Heart left ventricle (tissue), 13 donors: Measurements from ENCODE around the gene VPS35L.

ENCODE experiments used
- POLR2A ChIP-seq, 2 donors: fragments of 450-650 bp; IDR thresholded peaks; one replicate each; pipeline ENCODE4 v1.6.1; 2017; ENCODE audit warnings: antibody characterized with exemption in 2 of 2, mild to moderate bottlenecking in 2 of 2, moderate library complexity in 2 of 2
- TF ChIP-seq, protein P1 (sequence below), 12 donors: fragments of 200-600 bp; sonication (generic) in 4 of 12; IDR thresholded peaks; one replicate each; pipeline versions ENCODE4 v1.5.0 to v1.8.0; 2018 to 2022; ENCODE audit warnings: antibody characterized with exemption in 12 of 12, mild to moderate bottlenecking in 5 of 12
- donor health status: ischemic (EF 13 %, LVEDD 7.1; RV severe dilation, severe dysfunction).
- donor health status: DM: no; HTN: yes; CAD: no.
- donor health status: DM: no; HTN: no; CAD: no.
- donor health status: ischemic (EF 25% LVEDD 6.9; RV normal size, moderate dysfunction).
- donor health status: ischemic (EF 25% LVEDD 5.7; RV mildly dilated, moderate dysfunction).
- donor health status: ischemic (EF 35%, LVEDD 5.7; RV mildly dilated, moderate dysfunction).
- donor health status: nonischemic (EF 11% LVEDD 7.7; RV severe dilation, severe dysfunction).
- donor health status: DM: yes; HTN: yes; CAD: no.
- donor health status: PGD.
- donor health status: ischemic (EF 29% LVEDD 5.4; RV normal size, mild dysfunction).
- donor health status: nonischemic (EF 23%, LVEDD 6.1; RV moderate dilation, normal function).

DNA sequence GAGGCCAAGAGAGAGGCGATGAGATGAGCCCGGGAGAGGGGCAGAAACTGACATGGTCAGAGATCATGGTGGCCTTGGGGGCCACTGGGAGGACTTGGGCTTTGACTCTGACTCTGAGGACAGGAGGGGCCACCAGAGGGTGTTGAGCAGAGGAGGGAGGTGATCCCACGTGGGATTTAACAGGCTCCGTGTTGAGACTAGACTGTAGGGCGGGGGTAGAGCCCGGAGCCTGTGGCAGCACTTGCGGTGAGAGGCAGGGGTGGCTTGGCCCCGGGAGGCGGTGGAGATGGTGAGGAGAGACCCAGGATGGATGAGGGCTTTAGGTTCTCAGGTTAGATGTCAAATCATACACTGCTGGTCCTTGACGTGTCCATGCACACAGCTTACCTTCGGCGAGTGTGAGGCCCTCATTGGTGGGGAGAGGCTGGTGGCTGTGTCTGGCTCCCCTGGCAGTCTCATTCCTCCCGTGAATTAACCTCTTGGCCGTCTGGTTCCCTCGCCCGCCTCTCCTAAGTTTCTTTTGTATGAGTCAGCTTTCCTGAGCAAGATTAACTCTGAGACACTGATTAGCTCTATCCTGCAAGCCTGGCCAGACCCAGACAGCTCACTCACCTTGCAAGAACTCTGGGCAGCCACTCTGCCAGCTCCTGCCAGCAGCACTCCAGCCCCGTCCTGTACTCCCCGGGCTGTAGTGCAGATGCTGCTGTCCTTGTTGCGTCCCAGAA is 39.7 kb downstream of the VPS35L start:
- TF ChIP-seq, protein P1, sequence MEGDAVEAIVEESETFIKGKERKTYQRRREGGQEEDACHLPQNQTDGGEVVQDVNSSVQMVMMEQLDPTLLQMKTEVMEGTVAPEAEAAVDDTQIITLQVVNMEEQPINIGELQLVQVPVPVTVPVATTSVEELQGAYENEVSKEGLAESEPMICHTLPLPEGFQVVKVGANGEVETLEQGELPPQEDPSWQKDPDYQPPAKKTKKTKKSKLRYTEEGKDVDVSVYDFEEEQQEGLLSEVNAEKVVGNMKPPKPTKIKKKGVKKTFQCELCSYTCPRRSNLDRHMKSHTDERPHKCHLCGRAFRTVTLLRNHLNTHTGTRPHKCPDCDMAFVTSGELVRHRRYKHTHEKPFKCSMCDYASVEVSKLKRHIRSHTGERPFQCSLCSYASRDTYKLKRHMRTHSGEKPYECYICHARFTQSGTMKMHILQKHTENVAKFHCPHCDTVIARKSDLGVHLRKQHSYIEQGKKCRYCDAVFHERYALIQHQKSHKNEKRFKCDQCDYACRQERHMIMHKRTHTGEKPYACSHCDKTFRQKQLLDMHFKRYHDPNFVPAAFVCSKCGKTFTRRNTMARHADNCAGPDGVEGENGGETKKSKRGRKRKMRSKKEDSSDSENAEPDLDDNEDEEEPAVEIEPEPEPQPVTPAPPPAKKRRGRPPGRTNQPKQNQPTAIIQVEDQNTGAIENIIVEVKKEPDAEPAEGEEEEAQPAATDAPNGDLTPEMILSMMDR (IDR thresholded peaks at IDR 0.05) = no peak
- TF ChIP-seq POLR2A (IDR thresholded peaks at IDR 0.05) = no peak
